RWPE2 (cell line): ENCODE data around the gene IFI27L2.

Experiments
- ATAC-seq: fragments of 200-7000 bp; cut with Tn5 transposase; 3 replicates; pipeline ENCODE4 v1.9.1; 2021; ENCODE audit warnings: low read depth
- DNase-seq: peaks from one replicate; pipeline ENCODE4 v3.0.0-alpha.2; 2020; ENCODE audit warnings: low spot score
- H3K27ac ChIP-seq: fragments of 450-650 bp; 2 replicates; pipeline ENCODE4 v1.5.1; 2017; ENCODE audit warnings: mild to moderate bottlenecking; ENCODE audit not compliant: poor library complexity, severe bottlenecking
- H3K27me3 ChIP-seq: fragments of 250-450 bp; sonication (Bioruptor Pico); 2 replicates; pipeline ENCODE4 v1.5.1; 2021; ENCODE audit warnings: mild to moderate bottlenecking, moderate library complexity; ENCODE audit not compliant: insufficient read depth, poor library complexity, severe bottlenecking
- H3K36me3 ChIP-seq: fragments of 250-450 bp; sonication (Bioruptor Pico); 2 replicates; pipeline ENCODE4 v1.5.1; 2020; ENCODE audit warnings: low read depth, mild to moderate bottlenecking, moderate library complexity
- H3K4me1 ChIP-seq: fragments of 250-450 bp; sonication (Bioruptor Pico); 2 replicates; pipeline ENCODE4 v1.5.1; 2021; ENCODE audit warnings: mild to moderate bottlenecking, moderate library complexity; ENCODE audit not compliant: insufficient read depth, poor library complexity, severe bottlenecking
- H3K4me3 ChIP-seq: fragments of 250-450 bp; sonication (Bioruptor Pico); 2 replicates; pipeline ENCODE4 v1.5.1; 2021; ENCODE audit warnings: mild to moderate bottlenecking, moderate library complexity; ENCODE audit not compliant: severe bottlenecking
- H3K9me3 ChIP-seq: fragments of 250-450 bp; sonication (Bioruptor Pico); 2 replicates; pipeline ENCODE4 v1.5.1; 2021; ENCODE audit warnings: mild to moderate bottlenecking, moderate library complexity; ENCODE audit not compliant: severe bottlenecking
- TF ChIP-seq, protein P1 (sequence below): fragments of 450-650 bp; IDR thresholded peaks from one replicate; pipeline ENCODE4 v1.5.1; 2017; ENCODE audit warnings: mild to moderate bottlenecking, moderate library complexity; ENCODE audit not compliant: poor library complexity, severe bottlenecking

The IFI27L2 gene

DNA sequence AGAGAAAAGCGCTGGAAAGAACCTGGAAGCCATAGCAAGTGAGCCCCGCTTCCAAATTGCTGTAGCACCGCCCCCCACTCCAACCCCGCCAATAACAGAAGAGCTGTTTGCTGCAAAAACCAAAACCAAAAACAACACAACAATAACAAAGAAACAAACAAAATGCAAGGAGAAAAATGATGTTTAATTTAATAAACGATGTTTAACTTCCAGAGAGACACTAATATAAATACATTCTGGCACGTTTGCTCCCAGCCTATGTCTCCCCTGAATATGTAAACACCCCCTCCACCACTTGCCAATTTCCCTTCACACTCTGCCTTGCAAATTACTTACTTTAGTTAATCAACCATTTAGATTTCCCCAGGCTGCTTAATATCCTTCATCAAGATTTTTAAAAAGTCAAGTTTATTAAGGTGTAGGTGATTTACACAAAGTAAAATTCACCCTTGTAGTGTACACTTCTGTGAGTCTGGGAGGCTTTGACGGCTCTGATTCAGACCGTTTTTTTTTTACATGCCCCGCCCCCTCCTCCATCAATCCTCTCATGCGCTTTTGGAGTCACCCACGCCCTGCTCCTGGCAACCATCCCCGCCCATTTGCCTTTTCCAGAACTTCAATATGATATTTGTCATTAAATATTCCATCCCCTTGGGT is 482 bp upstream of the IFI27L2 start:
- Histone ChIP-seq H3K27me3 (no peaks in the 10 kb centered on the region), H3K9me3 (no peaks in the 10 kb centered on the region), H3K4me3 (peak overlapping the region; percentile 36), H3K27ac (peak overlapping the region; percentile 22), H3K4me1 (no peaks in the 10 kb centered on the region), H3K36me3 (no peaks in the 10 kb centered on the region)
- no peak for DNase-seq
- peak; percentile 49; the same call in 2 of the 3 replicates for ATAC-seq
- TF ChIP-seq, protein P1, sequence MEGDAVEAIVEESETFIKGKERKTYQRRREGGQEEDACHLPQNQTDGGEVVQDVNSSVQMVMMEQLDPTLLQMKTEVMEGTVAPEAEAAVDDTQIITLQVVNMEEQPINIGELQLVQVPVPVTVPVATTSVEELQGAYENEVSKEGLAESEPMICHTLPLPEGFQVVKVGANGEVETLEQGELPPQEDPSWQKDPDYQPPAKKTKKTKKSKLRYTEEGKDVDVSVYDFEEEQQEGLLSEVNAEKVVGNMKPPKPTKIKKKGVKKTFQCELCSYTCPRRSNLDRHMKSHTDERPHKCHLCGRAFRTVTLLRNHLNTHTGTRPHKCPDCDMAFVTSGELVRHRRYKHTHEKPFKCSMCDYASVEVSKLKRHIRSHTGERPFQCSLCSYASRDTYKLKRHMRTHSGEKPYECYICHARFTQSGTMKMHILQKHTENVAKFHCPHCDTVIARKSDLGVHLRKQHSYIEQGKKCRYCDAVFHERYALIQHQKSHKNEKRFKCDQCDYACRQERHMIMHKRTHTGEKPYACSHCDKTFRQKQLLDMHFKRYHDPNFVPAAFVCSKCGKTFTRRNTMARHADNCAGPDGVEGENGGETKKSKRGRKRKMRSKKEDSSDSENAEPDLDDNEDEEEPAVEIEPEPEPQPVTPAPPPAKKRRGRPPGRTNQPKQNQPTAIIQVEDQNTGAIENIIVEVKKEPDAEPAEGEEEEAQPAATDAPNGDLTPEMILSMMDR, result no peak

DNA sequence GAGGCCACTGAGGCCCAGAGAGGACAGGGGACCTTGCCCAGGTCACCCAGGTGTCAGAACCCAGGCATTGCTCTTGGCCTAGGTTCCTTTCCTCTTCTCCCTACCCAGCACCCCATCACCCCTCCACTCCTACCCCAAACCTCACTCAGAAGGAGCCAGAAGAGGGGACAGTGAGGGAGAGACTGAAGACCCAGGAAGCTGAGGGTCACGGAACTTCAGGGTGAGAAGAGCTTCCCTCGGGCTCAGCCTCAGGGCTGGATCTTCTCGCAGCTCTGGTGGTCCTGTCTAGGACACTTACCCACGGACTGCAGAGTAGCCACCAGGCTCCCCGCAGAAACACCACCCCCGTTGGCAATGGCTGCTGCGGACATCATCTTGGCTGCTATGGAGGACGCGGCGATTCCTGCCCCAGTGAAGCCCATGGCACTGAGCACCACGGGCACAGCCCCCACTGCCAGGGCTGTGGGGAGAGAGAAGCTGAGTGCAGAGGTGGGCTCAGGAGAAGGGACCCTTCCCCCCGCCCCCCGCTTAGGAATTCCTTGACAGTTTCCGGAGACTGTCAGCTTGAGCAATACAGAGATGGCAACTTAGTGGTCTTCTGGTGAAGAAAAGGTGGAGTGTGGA is 1.1 kb downstream of the IFI27L2 start:
- TF ChIP-seq, protein P1, result no peak
- no peak overlapping the region for H3K4me3 ChIP-seq
- ATAC-seq, result no peak

DNA sequence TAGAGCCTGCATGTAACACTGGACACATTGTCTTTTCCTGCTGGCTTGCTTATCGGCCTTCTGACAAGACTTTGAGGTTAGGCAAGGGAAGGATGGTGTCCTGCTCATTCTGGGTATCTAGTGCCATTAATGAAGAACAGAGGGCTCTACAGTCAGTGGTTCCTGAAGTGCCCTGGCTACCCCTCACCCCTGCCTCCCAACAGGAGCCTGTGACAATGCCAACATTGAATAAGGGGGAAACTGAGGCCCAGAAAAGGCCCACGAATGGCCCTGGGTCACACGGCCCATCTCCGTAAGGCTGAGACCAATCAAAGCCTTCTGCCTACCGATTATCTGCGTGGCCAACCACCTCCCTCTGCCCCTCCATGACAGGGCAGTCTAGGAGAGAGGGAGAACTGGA is 2.1 kb downstream of the IFI27L2 start:
- no peaks in the 10 kb centered on the region for H3K4me1 ChIP-seq
- no peak overlapping the region for H3K4me3 ChIP-seq
- DNase-seq, result no peak
- TF ChIP-seq, protein P1, result no peak
- no peaks in the 10 kb centered on the region for H3K9me3 ChIP-seq
- H3K36me3 ChIP-seq, result no peaks in the 10 kb centered on the region
- H3K27me3 ChIP-seq, result no peaks in the 10 kb centered on the region
- H3K27ac ChIP-seq, result no peak overlapping the region
- ATAC-seq, result no peak

More for the DNA sequence above, 1.1 kb downstream of the IFI27L2 start:
- Histone ChIP-seq H3K36me3 (no peaks in the 10 kb centered on the region), H3K27ac (no peak overlapping the region), H3K27me3 (no peaks in the 10 kb centered on the region), H3K4me1 (no peaks in the 10 kb centered on the region), H3K9me3 (no peaks in the 10 kb centered on the region)
- no peak for DNase-seq

DNA sequence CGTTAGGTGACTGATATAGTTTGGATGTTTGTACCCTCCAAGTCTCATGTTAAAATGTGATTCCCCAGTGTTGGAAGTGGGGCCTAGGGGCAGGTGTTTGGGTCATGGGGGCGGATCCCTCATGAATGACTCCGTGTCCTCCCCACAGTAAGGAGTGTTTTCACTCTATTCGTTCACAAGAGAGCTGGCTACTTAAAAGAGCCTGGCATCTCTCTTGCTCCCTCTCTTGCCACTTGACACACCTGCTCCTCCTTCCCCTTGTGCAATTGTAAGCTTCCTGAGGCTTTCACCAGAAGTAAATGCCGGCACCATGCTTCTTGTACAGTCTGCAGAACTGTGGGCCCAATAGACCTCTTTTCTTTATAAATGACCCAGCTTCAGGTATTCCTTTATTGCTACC is 2.6 kb downstream of the IFI27L2 start:
- Histone ChIP-seq H3K4me3 (no peak overlapping the region), H3K4me1 (no peaks in the 10 kb centered on the region), H3K27me3 (no peaks in the 10 kb centered on the region), H3K9me3 (no peaks in the 10 kb centered on the region), H3K27ac (no peak overlapping the region), H3K36me3 (no peaks in the 10 kb centered on the region)
- TF ChIP-seq, protein P1, result no peak
- no peak for DNase-seq
- no peak for ATAC-seq

DNA sequence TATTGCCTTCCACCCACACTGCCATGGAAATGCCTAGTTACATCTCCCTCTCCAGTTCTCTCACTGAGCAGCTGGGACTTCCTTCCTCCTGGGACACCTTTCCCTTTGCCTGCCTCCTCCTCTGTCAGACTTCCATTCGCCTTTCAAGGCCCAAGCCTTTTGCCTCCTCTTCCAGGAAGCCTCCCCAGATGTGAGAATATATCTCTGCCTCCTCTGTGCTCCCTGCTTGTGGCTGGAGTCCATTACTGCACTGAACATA is 3.1 kb downstream of the IFI27L2 start:
- DNase-seq, result no peak
- H3K4me1 ChIP-seq, result no peaks in the 10 kb centered on the region
- ATAC-seq, result no peak
- no peaks in the 10 kb centered on the region for H3K36me3 ChIP-seq
- no peaks in the 10 kb centered on the region for H3K9me3 ChIP-seq
- no peak overlapping the region for H3K4me3 ChIP-seq
- TF ChIP-seq, protein P1, result no peak
- no peaks in the 10 kb centered on the region for H3K27me3 ChIP-seq
- no peak overlapping the region for H3K27ac ChIP-seq
